ENCODE measurements around the gene PRKCG.
"Not testable (repeated sequence)": the region's sequence is repeated elsewhere in the genome, so short reads cannot be mapped to it uniquely, and the experiment has no call there.

The PRKCG gene

DNA sequence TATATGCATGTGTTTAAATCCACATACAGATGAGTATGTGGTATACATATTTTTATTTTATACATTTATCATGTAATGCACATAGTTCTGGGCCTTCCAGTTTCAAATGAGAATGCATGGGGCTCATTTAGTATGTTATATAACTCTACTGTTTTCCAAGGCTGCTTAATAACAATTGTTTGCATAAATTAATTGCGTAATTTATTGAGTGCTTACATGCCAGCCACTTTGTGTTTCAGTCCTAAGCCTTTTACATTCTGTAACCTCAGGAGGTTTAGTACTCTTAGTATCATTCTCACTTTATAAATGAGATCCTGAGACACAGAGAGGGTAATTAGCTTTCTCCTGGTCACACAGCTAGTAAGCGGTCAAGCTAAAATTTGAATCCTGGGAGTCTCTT, 64.0 kb downstream of the PRKCG start:
- DNase-seq = no peak

DNA sequence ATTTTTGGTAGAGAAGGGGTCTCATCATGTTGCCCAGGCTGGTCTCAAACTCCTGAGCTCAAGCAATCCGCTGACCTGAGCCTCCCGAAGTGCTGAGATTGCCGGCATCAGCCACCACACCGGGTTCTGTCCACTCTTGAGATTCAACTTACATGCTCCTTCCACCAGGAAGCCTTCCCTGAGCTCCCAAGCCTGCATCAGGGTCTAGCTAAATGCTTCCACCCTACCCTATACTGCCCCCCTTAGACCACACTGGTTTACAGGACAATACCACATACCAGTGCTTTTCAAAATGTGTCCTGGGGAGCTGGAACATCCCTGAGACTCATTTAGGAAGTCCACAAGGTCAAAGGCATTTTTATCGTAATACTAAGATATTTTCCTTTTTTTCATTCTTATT, 65.6 kb downstream of the PRKCG start:
- DNase-seq = no peak

DNA sequence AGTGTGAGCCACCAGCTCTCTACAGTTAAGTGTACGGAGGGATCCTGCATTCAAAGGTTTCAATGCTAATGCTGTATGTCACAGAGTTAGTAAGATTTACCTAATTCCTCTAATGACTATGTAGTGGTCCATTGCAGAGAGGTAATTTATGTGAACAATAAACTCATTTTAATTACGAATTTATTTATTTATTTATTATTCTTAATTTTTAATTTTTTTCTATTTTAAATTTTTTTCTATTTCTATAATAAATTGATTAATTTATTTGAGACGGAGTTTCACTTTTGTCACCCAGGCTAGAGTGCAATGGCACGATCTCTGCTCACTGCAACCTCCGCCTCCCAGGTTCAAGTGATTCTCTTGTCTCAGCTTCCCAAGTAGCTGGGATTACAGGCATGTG, 66.6 kb downstream of the PRKCG start:
- DNase-seq = not testable (repeated sequence)

DNA sequence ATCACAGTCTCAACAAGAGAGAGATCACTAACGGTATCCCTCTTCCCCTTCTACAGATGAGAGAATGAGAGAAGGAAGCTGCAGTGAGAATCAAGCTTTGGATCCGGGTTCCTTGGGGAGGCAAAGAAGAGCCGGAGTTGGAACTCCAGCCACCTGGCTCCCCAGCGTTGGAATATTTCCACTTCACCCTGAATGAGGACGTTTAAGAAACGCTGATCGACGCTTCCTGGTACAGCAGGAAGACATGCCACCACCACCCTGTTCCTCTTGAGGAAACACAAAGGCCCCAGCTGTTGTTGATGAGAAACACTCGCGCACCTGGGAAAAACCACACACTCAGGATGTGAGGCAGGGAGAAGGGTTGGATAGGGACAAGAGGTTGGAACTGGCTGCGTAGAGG, 69.4 kb downstream of the PRKCG start:
- DNase-seq = no peak

GRCh38 chr19:53951947-53952346, 70.0 kb downstream of the PRKCG start:
- no peak for DNase-seq

DNA sequence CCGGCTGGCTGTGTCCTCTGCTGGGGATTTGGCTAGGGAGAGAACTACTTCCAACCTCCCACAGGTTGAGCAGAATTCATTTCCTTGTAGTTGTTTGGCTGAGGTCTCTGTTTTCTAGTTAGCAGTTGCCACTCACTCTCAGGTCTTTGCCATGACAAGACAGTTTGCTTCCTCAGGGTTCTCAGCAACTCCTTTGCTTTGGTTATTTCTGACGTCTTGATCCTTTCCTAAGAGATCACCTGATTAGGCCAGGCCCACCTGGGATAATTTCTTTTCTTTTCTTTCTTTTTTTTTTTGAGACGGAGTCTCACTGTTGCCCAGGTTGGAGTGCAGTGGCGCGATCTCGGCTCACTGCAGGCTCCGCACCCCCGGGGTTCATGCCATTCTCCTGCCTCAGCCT, 71.4 kb downstream of the PRKCG start:
- no peak for DNase-seq
